Left colon (tissue), 2 donors: ENCODE results near the gene ABLIM2. TPM values are rescaled to one million over a fixed set of nuclear protein-coding genes. Genes with fewer than 3 reads are reported as not detected.

ENCODE experiments used
- ATAC-seq: fragments of 200-7000 bp; cut with Tn5 transposase; one replicate; pipeline ENCODE4 v1.9.1; 2020; ENCODE audit warnings: mild to moderate bottlenecking, moderate library complexity
- DNase-seq, 2 donors: peaks; one replicate each; pipeline ENCODE4 v3.0.0-alpha.2; 2020
- intact Hi-C, 2 donors: fragments of 100-400 bp; cut with DNase I in 1 of 2; cut with micrococcal nuclease in 1 of 2; formaldehyde crosslinking; loops; one replicate each; pipeline versions ENCODE4 v1.11.2 to v1.14.0; 2022; cut with DNase I, micrococcal nuclease
- total RNA-seq, 2 donors: library from RNA; stranded (reverse); fragmentation: NEBNext Ultra II Directional; extraction: Animal tissue kit (Norgen Biotek cat#: 25700); gene quantifications; one replicate each; pipeline ENCODE4 v1.2.1, GENCODE V29; 2021
- donor health status: DM: no; HTN: no; CAD: no.
- donor health status: DM: yes; HTN: yes; CAD: no.

Gene ABLIM2
- total RNA-seq, 2 donors from 2014 or later = 18.7 to 24.4 TPM

GRCh38 chr4:8163436-8164193, 5.0 kb upstream of the ABLIM2 start:
- intact Hi-C loops = no loop called here
- DNase-seq (no peak), ATAC-seq (no peak)

DNA sequence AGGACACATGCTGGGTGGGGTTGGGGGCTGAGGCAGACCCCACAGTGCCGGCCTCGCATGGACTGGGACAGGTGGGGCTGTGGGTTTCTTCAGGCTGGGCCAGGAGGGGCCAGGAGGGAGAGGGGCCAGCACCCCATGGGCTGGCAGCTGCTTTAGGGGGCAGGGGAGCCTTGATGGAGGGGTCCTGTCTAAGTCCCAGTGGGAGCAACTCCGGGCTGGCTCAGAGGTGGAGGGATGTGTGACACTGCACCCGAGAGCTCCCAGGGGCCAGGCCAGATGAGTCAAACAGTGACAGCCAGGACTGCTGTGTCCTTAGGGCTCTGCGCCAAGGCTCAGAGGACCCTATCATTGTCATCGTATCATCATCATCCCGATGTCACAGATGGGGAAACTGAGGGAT, 4.4 kb upstream of the ABLIM2 start:
- no peak for DNase-seq
- intact Hi-C loops = no loop called here
- ATAC-seq = no peak

DNA sequence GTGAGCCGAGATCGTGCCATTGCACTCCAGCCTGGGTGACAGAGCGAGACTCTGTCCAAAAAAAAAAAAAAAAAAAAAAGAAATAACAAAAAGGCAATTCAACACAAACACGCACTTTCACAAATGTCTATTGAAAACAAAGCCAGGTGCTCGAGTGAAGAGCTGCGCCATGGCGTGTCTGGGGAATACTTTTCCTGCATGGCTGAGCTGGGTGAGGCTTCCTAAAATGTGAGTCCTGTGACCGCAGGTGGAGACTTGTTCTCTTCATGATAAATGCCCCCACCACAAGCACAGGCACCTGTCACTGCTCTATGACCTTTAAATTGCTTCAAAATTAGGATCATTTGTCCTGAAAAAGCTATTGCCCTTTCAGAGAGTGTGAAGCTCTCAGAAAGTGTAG, 4.0 kb upstream of the ABLIM2 start:
- ATAC-seq (no peak), DNase-seq (no peak)
- intact Hi-C loops = no loop called here

DNA sequence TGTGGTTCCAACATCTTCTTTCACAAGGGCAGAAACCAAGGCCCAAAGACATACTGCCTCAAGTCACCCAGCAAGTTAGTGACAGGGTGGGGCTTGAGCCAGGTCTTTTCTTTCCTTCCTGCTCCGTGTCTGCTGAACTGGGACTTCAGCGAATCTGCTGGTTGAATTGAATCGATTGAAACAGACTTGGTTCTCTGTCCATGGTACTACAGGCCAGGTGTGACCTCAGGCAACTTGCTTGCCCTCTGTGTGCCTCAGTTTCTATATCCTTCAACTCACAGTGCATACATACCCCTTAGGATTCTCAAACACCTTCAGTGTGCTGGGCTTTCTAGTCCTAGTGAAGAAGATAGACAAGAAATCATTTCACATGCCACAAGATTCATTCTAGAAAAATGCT, 2.0 kb upstream of the ABLIM2 start:
- intact Hi-C loops = no loop called here
- DNase-seq (no peak), ATAC-seq (no peak)

DNA sequence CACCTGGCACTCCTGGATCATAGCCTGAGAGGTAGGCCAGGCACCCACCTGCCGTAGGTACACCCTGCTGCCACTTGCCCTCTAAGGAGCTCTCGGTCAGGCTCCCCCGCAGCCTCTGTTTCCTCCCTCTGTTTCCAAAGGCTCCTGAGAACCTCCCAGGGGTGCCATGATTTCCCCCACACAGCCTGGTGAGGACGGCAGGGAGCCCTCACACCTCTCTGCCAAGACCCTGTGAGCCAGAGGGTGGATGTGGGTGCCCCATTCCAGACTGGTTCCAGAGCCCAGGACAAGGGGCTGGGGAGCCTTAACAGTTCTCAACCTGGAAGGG, 1.6 kb upstream of the ABLIM2 start:
- intact Hi-C loops = no loop called here
- ATAC-seq (no peak), DNase-seq (no peak)

GRCh38 chr4:8159537-8160232, 1.1 kb upstream of the ABLIM2 start:
- ATAC-seq (no peak), DNase-seq (no peak)
- intact Hi-C loops = no loop called here

- ATAC-seq = peak; percentile 9
Measured at GRCh38 chr4:8157944-8158709, 486 bp downstream of the ABLIM2 start.

DNA sequence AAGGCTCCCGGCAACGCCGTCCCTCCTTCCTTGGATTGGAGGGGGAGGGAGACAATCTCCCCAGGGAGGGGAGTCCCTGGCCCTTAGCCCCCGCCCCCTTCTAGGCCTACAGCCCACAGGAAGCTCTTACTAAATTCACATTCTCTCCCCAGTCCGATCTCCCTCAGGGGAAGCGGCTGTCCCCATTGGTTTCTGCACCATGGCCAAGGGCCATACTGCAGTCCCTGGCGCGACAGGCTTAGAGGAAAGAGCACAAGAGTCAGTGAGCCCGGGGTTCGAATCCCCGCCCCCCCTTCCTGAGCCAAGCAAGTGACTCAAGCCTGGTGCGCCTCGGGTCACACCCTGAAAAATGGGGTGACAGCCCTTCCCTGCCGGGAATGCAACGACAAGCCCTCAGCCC, 1.1 kb downstream of the ABLIM2 start:
- DNase-seq = peak in 1 of 2 donors; percentile 40
- ATAC-seq = no peak
- intact Hi-C loops = no loop called here

More at GRCh38 chr4:8157944-8158709, 486 bp downstream of the ABLIM2 start:
- intact Hi-C loops = no loop called here
- peak in 1 of 2 donors; percentile 40 for DNase-seq

- intact Hi-C loops = no loop called here
- ATAC-seq (no peak), DNase-seq (no peak)
Measured at GRCh38 chr4:8156617-8157016, 2.0 kb downstream of the ABLIM2 start.

- ATAC-seq (no peak), DNase-seq (no peak)
- intact Hi-C loops = no loop called here
Measured at GRCh38 chr4:8155660-8156421, 2.8 kb downstream of the ABLIM2 start.

DNA sequence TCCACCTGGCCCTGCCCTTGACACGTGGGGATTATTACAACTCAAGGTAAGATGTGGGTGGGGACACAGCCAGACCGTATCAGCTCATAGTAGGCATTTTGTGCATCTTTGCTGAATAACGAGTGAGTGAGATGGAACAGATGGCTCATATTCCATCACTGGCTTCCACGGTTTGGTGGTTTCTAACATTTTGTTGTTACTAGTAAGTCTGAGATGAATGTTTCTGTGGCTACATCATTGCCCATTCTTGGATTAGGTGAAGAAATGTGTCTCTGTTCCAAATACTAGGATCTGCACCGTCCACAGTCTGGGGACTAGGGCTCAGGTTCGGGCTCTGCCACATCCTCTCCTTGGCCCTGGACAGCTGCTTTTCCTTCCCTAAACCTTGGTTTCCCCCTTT, 3.6 kb downstream of the ABLIM2 start:
- no peak for ATAC-seq
- no peak for DNase-seq
- intact Hi-C loops = no loop called here

- ATAC-seq (no peak), DNase-seq (no peak)
- intact Hi-C loops = no loop called here
Measured at GRCh38 chr4:8153441-8153840, 5.2 kb downstream of the ABLIM2 start.

DNA sequence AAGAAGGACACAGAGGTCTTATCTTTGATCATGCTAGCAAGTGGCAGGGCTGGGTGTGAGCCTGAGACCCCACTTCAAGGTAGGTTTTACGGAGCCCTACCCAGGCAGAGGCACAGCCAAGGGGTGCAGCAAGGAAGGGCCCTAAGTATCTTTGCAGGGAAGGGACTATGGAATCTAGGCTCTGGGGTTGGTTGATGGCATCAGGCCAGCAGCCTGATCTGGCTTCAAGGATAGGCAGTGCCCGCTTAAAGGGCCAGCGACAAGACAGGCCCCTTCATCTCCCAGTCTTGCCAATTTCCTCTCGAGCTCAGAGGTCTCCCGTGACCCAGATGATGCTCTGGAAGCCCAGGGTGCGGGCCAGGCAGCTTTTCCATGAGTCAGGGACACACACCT, 5.8 kb downstream of the ABLIM2 start:
- DNase-seq = no peak

GRCh38 chr4:8152090-8152864, 6.3 kb downstream of the ABLIM2 start:
- intact Hi-C loops = no loop called here
- DNase-seq (no peak), ATAC-seq (no peak)

More for the DNA sequence above, 5.8 kb downstream of the ABLIM2 start:
- peak; percentile 29 for ATAC-seq
- intact Hi-C loops = no loop called here

DNA sequence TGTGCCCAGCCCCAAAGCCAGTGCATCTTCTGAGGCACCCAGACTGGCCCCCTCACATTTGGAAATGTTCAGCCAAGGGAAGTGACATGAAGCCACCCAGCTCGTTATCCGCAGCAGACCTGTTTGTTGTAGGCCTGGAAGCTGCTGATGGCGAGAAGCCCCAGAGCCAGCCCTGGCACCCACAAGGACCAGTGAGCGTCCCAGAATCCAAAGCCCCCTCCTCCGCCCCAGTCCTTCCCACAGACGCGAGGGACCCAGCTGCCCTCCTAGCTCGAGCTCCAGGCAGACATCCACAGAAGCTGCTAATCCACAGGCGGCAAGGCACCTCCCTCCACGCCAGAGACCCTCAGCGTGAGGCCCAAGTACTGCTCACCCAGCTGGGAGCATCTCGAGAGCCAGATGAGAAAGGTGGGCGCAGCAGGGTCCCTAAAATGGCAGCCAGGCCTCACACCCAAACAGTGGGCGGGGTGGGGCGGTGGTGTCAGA, 7.4 kb downstream of the ABLIM2 start:
- ATAC-seq = no peak
- intact Hi-C loops = no loop called here
- DNase-seq = no peak

DNA sequence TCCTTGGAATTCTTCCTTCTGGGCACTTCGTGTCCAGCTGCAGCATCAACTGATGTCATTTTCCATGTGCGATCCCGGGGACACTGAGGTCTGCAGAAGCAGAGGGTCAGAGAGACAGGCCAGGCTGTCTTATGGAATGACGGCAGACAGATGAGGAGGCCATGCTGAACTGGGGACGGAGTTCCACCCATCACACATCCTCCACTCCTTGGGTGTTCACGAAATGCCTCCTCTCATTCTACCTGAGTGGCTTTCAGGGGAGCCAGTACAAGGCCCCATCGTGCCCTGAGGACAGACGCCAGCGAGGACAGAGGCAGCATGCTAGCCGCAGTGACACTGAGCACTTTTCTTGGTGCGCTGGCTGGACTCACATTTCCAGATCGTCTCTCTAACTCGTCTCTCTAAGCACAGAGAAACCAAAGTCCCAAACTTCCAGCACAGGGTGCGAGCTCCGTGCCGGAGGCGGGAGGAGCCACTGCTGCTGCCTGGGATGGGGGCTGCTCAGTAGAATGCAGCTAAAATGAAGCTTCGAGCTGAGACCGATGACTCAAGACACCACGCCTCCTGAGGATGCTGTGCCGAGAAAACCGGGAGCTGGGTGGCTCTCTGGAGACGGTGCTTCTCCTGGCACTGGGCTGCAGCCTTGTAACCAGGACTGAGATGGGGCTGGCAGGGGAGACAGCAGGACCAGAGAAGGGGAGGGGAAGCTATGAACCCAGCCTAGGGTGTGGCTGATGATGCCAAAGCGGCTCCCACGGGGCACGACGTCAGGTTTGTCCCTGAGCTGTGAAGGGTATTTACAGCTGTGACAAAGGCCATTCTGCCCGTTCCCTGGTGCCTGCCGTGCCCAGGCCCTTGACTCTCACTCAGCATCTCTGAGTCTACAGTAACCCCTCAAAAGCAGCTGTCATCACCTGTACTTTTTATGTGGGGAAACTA, 8.2 kb downstream of the ABLIM2 start:
- intact Hi-C loops = no loop called here
- ATAC-seq = no peak
- no peak for DNase-seq

DNA sequence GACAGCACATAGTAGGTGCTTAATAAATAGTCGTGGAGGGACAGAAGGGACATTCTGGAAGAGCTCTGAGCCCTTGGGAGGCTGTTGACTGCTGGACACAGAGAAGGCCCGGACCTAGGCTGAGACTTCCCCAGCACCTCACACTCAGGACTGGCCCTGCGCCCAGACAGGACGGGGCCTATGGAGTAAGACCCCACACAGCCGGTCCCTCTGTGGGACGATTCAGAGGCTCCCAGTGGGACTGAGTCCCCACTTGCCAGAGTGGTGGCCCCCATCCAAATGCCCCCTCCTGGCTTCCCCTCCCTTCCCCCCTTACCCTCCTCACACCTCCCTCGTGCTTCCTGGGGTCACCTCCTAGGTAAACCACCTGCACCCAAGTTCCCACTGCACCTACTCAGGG, 8.9 kb downstream of the ABLIM2 start:
- intact Hi-C loops = no loop called here
- ATAC-seq = no peak
- DNase-seq = no peak
